ENCODE data around the gene CALML5.

The CALML5 gene

GRCh38 chr10:5500910-5501309 is 1.5 kb upstream of the CALML5 start:
- DNase-seq (ENCODE audit: low spot score), result no peak

- DNase-seq (ENCODE audit: low spot score), result no peak
Observed at GRCh38 chr10:5500162-5500670, 846 bp upstream of the CALML5 start.

GRCh38 chr10:5498791-5499492 is 428 bp downstream of the CALML5 start:
- no peak for DNase-seq (ENCODE audit: low spot score)

GRCh38 chr10:5497948-5498730 is 1.2 kb downstream of the CALML5 start:
- no peak for DNase-seq (ENCODE audit: low spot score)

GRCh38 chr10:5497289-5497688 is 2.1 kb downstream of the CALML5 start:
- DNase-seq (ENCODE audit: low spot score), result no peak

GRCh38 chr10:5496261-5497250 is 2.8 kb downstream of the CALML5 start:
- DNase-seq (ENCODE audit: low spot score), result no peak

- DNase-seq (ENCODE audit: low spot score), result no peak
Observed at GRCh38 chr10:5494611-5495010, 4.8 kb downstream of the CALML5 start.

- no peak for DNase-seq (ENCODE audit: low spot score)
Observed at GRCh38 chr10:5493691-5494090, 5.7 kb downstream of the CALML5 start.

GRCh38 chr10:5492929-5493576 is 6.3 kb downstream of the CALML5 start:
- DNase-seq (ENCODE audit: low spot score), result no peak

- DNase-seq (ENCODE audit: low spot score), result no peak
Observed at GRCh38 chr10:5492322-5492855, 7.0 kb downstream of the CALML5 start.

- no peak for DNase-seq (ENCODE audit: low spot score)
Observed at GRCh38 chr10:5491477-5491876, 7.9 kb downstream of the CALML5 start.

GRCh38 chr10:5490698-5491464 is 8.5 kb downstream of the CALML5 start:
- no peak for DNase-seq (ENCODE audit: low spot score)

GRCh38 chr10:5490032-5490431 is 9.3 kb downstream of the CALML5 start:
- no peak for DNase-seq (ENCODE audit: low spot score)

- no peak for DNase-seq (ENCODE audit: low spot score)
Observed at GRCh38 chr10:5488272-5489161, 10.9 kb downstream of the CALML5 start.

GRCh38 chr10:5486853-5487235 is 12.5 kb downstream of the CALML5 start:
- DNase-seq (ENCODE audit: low spot score), result no peak

- DNase-seq (ENCODE audit: low spot score), result no peak
Observed at GRCh38 chr10:5485948-5486852, 13.2 kb downstream of the CALML5 start.

GRCh38 chr10:5485290-5485689 is 14.1 kb downstream of the CALML5 start:
- DNase-seq (ENCODE audit: low spot score), result no peak

- no peak for DNase-seq (ENCODE audit: low spot score)
Observed at GRCh38 chr10:5484205-5484604, 15.2 kb downstream of the CALML5 start.
